ENCODE results near the gene SLC12A3.

SLC12A3 gene

GRCh38 chr16:56950881-56951771, 86.1 kb downstream of the SLC12A3 start:
- Histone ChIP-seq H3K36me3 (peaks cover 32% of the 10 kb centered on the region), H3K27ac (no peak overlapping the region), H3K9me3 (no peaks in the 10 kb centered on the region), H3K27me3 (no peaks in the 10 kb centered on the region), H3K4me3 (ENCODE audit: low read depth in 1 of 2, low read length in 1 of 2) (no peak overlapping the region), H3K4me1 (ENCODE audit: control insufficient read depth in 1 of 2, insufficient read depth in 1 of 2, low read depth in 1 of 2, low read length in 1 of 2) (peaks cover 3 to 6% of the 10 kb centered on the region in 2 experiments)
- TF ChIP-seq, protein P1, sequence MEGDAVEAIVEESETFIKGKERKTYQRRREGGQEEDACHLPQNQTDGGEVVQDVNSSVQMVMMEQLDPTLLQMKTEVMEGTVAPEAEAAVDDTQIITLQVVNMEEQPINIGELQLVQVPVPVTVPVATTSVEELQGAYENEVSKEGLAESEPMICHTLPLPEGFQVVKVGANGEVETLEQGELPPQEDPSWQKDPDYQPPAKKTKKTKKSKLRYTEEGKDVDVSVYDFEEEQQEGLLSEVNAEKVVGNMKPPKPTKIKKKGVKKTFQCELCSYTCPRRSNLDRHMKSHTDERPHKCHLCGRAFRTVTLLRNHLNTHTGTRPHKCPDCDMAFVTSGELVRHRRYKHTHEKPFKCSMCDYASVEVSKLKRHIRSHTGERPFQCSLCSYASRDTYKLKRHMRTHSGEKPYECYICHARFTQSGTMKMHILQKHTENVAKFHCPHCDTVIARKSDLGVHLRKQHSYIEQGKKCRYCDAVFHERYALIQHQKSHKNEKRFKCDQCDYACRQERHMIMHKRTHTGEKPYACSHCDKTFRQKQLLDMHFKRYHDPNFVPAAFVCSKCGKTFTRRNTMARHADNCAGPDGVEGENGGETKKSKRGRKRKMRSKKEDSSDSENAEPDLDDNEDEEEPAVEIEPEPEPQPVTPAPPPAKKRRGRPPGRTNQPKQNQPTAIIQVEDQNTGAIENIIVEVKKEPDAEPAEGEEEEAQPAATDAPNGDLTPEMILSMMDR (IDR thresholded peaks at IDR 0.05): no peak

- H3K36me3 ChIP-seq: peaks cover 16% of the 10 kb centered on the region
- no peak overlapping the region for H3K4me3 ChIP-seq (ENCODE audit: low read depth in 1 of 2, low read length in 1 of 2)
- H3K4me1 ChIP-seq (ENCODE audit: control insufficient read depth in 1 of 2, insufficient read depth in 1 of 2, low read depth in 1 of 2, low read length in 1 of 2): peaks cover 3 to 6% of the 10 kb centered on the region in 2 experiments
- TF ChIP-seq, protein P1 (IDR thresholded peaks at IDR 0.05): no peak
- no peaks in the 10 kb centered on the region for H3K9me3 ChIP-seq
- no peak overlapping the region for H3K27ac ChIP-seq
- H3K27me3 ChIP-seq: no peaks in the 10 kb centered on the region
Observed at GRCh38 chr16:56953006-56953405, 88.0 kb downstream of the SLC12A3 start.

DNA sequence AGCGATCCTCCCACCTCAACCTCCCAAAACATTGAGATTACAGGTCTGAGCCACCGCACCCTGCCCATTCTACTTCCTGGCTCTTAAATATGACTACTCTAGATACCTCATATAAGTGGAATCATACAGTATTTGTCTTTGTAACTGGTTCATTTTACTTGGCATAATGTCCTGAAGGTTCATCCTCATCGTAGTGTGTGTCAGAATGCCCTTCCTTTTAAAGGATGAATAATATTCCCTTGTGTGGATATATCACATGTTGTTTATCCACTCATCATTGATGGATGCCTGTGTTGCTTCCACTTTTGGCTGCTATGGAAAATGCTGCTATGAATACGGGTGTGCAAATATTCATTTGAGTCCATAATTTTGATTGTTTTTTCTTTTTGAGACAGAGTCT, 91.1 kb downstream of the SLC12A3 start:
- TF ChIP-seq, protein P1 (IDR thresholded peaks at IDR 0.05): no peak
- Histone ChIP-seq H3K4me1 (ENCODE audit: control insufficient read depth in 1 of 2, insufficient read depth in 1 of 2, low read depth in 1 of 2, low read length in 1 of 2) (peaks cover 3 to 12% of the 10 kb centered on the region in 2 experiments), H3K36me3 (no peaks in the 10 kb centered on the region)

GRCh38 chr16:56956756-56957155, 91.7 kb downstream of the SLC12A3 start:
- TF ChIP-seq, protein P1 (IDR thresholded peaks at IDR 0.05): no peak
- Histone ChIP-seq H3K4me3 (ENCODE audit: low read depth in 1 of 2, low read length in 1 of 2) (no peak overlapping the region), H3K9me3 (no peaks in the 10 kb centered on the region), H3K4me1 (ENCODE audit: control insufficient read depth in 1 of 2, insufficient read depth in 1 of 2, low read depth in 1 of 2, low read length in 1 of 2) (peaks cover 0 to 6% of the 10 kb centered on the region in 2 experiments), H3K27ac (no peak overlapping the region), H3K27me3 (no peaks in the 10 kb centered on the region), H3K36me3 (no peaks in the 10 kb centered on the region)

More for the DNA sequence above, 91.1 kb downstream of the SLC12A3 start:
- no peak overlapping the region for H3K4me3 ChIP-seq (ENCODE audit: low read depth in 1 of 2, low read length in 1 of 2)
- no peaks in the 10 kb centered on the region for H3K9me3 ChIP-seq
- H3K27ac ChIP-seq: no peak overlapping the region
- H3K27me3 ChIP-seq: no peaks in the 10 kb centered on the region

DNA sequence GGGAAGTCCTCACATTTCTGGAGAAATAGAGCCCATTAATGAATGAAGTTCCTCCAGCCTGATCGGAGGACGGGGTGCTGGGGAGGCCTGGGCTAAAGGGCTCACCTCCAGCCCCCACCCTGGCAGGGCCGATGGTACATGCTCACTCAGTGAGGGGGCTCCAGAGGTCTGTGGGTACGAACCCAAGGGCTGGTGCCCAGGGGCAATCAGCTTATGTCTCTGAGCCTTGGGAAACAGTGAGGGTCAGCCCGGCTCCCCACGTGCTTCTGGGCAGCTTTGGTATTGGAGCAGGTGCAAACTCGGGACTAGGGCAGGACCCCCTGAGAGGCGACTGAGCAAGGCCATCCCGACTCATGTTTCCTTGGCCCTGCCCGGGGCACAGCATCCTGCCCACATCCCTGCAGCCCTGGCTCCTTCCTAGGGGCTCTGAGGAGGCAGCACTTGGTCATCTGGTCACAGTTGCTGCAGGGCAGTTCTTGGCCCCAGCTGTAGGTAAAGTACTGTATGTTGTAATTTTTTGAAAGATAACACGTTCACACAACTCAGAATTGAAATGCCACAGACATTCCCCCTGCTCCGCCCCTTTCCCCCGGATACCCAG, 95.8 kb downstream of the SLC12A3 start:
- TF ChIP-seq, protein P1 (IDR thresholded peaks at IDR 0.05): no peak
- Histone ChIP-seq H3K27ac (no peak overlapping the region), H3K36me3 (no peaks in the 10 kb centered on the region), H3K9me3 (no peaks in the 10 kb centered on the region), H3K27me3 (no peaks in the 10 kb centered on the region), H3K4me1 (ENCODE audit: control insufficient read depth in 1 of 2, insufficient read depth in 1 of 2, low read depth in 1 of 2, low read length in 1 of 2) (peaks cover 18 to 22% of the 10 kb centered on the region in 2 experiments), H3K4me3 (ENCODE audit: low read depth in 1 of 2, low read length in 1 of 2) (no peak overlapping the region)

Data from neutrophil (primary cell).